Parathyroid adenoma (tissue), 2 donors: ENCODE measurements around the gene CNR2.

Source experiments
- H2AFZ ChIP-seq: fragments of 300-600 bp; sonication (generic); one replicate; pipeline ENCODE4 v1.7.0; 2017; ENCODE audit warnings: antibody characterized with exemption, mild to moderate bottlenecking
- H3K27ac ChIP-seq: fragments of 300-600 bp; sonication (generic); one replicate; pipeline ENCODE4 v1.7.0; 2017
- H3K27me3 ChIP-seq: fragments of 300-600 bp; sonication (generic); one replicate; pipeline ENCODE4 v1.7.0; 2017; ENCODE audit warnings: low read length; ENCODE audit not compliant: control insufficient read depth, insufficient read depth
- H3K36me3 ChIP-seq: fragments of 300-600 bp; sonication (generic); one replicate; pipeline ENCODE4 v1.7.0; 2017; ENCODE audit warnings: low read length; ENCODE audit not compliant: control insufficient read depth, insufficient read depth
- H3K4me1 ChIP-seq: fragments of 300-600 bp; sonication (generic); one replicate; pipeline ENCODE4 v1.7.0; 2017; ENCODE audit warnings: control low read depth
- H3K4me2 ChIP-seq: fragments of 300-600 bp; sonication (generic); one replicate; pipeline ENCODE4 v1.7.0; 2017; ENCODE audit warnings: low read length
- H3K4me3 ChIP-seq: fragments of 300-600 bp; sonication (generic); one replicate; pipeline ENCODE4 v1.7.0; 2017; ENCODE audit warnings: low read depth, low read length
- H3K79me2 ChIP-seq: fragments of 300-600 bp; sonication (generic); one replicate; pipeline ENCODE4 v1.7.0; 2017; ENCODE audit warnings: control low read depth
- H3K9ac ChIP-seq: fragments of 300-600 bp; sonication (generic); one replicate; pipeline ENCODE4 v1.7.0; 2017; ENCODE audit warnings: mild to moderate bottlenecking
- H3K9me3 ChIP-seq: fragments of 300-600 bp; sonication (generic); one replicate; pipeline ENCODE4 v1.7.0; 2017; ENCODE audit warnings: low read length; ENCODE audit not compliant: control insufficient read depth
- TF ChIP-seq, protein P1 (sequence below): fragments of 300-600 bp; sonication (generic); IDR thresholded peaks from one replicate; pipeline ENCODE4 v1.7.0; 2017; ENCODE audit warnings: antibody characterized with exemption, mild to moderate bottlenecking
- donor health status: primary hyperparathyroidism.

CNR2 gene

DNA sequence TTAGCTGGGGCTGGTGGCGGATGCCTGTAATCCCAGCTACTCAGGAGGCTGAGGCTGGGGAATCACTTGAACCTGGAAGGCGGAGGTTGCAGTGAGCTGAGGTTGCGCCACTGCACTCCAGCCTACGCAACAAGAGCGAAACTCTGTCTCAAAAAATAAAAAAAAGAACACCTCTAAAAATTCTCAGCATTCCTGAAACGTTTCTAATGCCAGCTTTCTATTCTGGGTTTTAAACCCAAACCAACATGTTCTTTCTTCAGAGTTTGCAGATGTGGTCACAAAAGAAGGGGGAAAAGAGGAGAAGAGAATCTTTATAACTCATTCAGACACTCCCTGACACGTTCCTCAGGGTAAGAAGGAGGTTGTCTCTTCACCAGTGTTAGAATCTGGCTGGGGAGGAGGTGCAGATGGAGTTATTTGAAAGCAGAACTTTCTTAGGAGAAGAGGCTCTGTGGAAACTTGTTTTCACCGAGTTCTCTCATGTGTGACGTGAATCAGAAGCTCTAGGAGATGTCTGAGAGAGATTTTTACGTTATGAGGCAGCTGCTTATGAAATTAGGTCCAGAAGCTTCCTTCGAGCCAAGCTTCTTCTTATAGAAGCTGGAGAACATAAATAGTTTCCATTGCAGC lies 17.8 kb upstream of the CNR2 start:
- no peaks in the 10 kb centered on the region for H3K36me3 ChIP-seq
- H3K4me2 ChIP-seq: peak overlapping the region; percentile 88
- TF ChIP-seq, protein P1, sequence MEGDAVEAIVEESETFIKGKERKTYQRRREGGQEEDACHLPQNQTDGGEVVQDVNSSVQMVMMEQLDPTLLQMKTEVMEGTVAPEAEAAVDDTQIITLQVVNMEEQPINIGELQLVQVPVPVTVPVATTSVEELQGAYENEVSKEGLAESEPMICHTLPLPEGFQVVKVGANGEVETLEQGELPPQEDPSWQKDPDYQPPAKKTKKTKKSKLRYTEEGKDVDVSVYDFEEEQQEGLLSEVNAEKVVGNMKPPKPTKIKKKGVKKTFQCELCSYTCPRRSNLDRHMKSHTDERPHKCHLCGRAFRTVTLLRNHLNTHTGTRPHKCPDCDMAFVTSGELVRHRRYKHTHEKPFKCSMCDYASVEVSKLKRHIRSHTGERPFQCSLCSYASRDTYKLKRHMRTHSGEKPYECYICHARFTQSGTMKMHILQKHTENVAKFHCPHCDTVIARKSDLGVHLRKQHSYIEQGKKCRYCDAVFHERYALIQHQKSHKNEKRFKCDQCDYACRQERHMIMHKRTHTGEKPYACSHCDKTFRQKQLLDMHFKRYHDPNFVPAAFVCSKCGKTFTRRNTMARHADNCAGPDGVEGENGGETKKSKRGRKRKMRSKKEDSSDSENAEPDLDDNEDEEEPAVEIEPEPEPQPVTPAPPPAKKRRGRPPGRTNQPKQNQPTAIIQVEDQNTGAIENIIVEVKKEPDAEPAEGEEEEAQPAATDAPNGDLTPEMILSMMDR: no peak
- no peaks in the 10 kb centered on the region for H3K9me3 ChIP-seq
- H3K27me3 ChIP-seq: no peaks in the 10 kb centered on the region
- peaks cover 4% of the 10 kb centered on the region for H3K4me1 ChIP-seq
- peak overlapping the region; percentile 48 for H3K4me3 ChIP-seq
- no peak overlapping the region for H3K9ac ChIP-seq
- H3K27ac ChIP-seq: peak overlapping the region; percentile 72
- H3K79me2 ChIP-seq: no peaks in the 10 kb centered on the region
- H2AFZ ChIP-seq: peak overlapping the region; percentile 66

GRCh38 chr1:23930270-23930669 lies 17.1 kb upstream of the CNR2 start:
- Histone ChIP-seq H3K79me2 (no peaks in the 10 kb centered on the region), H2AFZ (peak overlapping the region; percentile 66), H3K4me3 (peak overlapping the region; percentile 48), H3K27ac (peak overlapping the region; percentile 72), H3K4me1 (peaks cover 4% of the 10 kb centered on the region), H3K9ac (no peak overlapping the region), H3K27me3 (no peaks in the 10 kb centered on the region), H3K9me3 (no peaks in the 10 kb centered on the region), H3K36me3 (no peaks in the 10 kb centered on the region), H3K4me2 (peak overlapping the region; percentile 88)
- TF ChIP-seq, protein P1: no peak

GRCh38 chr1:23928789-23929188 lies 15.6 kb upstream of the CNR2 start:
- no peak overlapping the region for H3K27ac ChIP-seq
- no peak overlapping the region for H3K4me2 ChIP-seq
- TF ChIP-seq, protein P1: no peak

GRCh38 chr1:23927097-23927496 lies 13.9 kb upstream of the CNR2 start:
- H3K4me1 ChIP-seq: peaks cover 4% of the 10 kb centered on the region
- H3K27ac ChIP-seq: no peak overlapping the region
- no peak overlapping the region for H2AFZ ChIP-seq
- no peaks in the 10 kb centered on the region for H3K36me3 ChIP-seq
- no peak overlapping the region for H3K4me2 ChIP-seq
- no peak overlapping the region for H3K4me3 ChIP-seq
- no peaks in the 10 kb centered on the region for H3K79me2 ChIP-seq
- no peaks in the 10 kb centered on the region for H3K9me3 ChIP-seq
- no peak overlapping the region for H3K9ac ChIP-seq
- TF ChIP-seq, protein P1: no peak
- no peaks in the 10 kb centered on the region for H3K27me3 ChIP-seq

More at GRCh38 chr1:23928789-23929188, 15.6 kb upstream of the CNR2 start:
- Histone ChIP-seq H2AFZ (no peak overlapping the region), H3K9ac (no peak overlapping the region), H3K4me1 (peaks cover 4% of the 10 kb centered on the region), H3K4me3 (no peak overlapping the region), H3K9me3 (no peaks in the 10 kb centered on the region), H3K36me3 (no peaks in the 10 kb centered on the region), H3K79me2 (no peaks in the 10 kb centered on the region), H3K27me3 (no peaks in the 10 kb centered on the region)

DNA sequence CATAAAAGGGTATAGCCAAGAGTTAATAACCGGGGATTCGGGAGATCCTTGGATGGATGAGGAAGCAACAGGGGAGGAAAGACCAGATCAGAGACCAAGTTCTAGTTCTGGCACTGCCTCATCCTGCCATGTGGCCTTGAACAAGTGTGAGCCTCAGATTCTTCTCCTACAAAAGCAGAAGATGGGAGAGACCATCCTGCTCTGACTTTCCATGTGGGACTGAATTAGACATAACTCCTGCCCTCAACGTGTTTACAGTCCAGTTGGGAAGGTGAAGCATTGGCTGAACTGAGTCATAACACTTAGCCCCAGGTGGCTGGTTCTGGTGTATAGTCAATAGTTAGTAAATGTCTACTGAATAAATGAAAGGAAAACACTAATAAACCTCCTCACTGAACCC lies 12.1 kb upstream of the CNR2 start:
- Histone ChIP-seq H3K4me2 (no peak overlapping the region), H3K4me1 (peaks cover under 1% of the 10 kb centered on the region), H3K27ac (no peak overlapping the region), H2AFZ (no peak overlapping the region), H3K36me3 (no peaks in the 10 kb centered on the region), H3K27me3 (no peaks in the 10 kb centered on the region), H3K4me3 (no peak overlapping the region), H3K79me2 (no peaks in the 10 kb centered on the region), H3K9ac (no peak overlapping the region), H3K9me3 (no peaks in the 10 kb centered on the region)
- TF ChIP-seq, protein P1: no peak
